Activated CD8-positive, alpha-beta T cell treated with anti-CD3 and anti-CD28 coated beads, Interleukin-2, amount 10 ng/mL, durations not matched to agents 7 days and 5 days (primary cell): Measurements from ENCODE around the gene TIMM13. TPM values are rescaled to one million over a fixed set of nuclear protein-coding genes. Genes with fewer than 3 reads are reported as not detected.
A peak's percentile ranks its signal among the peaks of the same experiment; 100 is the strongest.

Source experiments
- ATAC-seq: fragments of 150-1000 bp; cut with Tn5 transposase; one replicate; pipeline ENCODE4 v1.10.0; 2021; ENCODE audit warnings: moderate library complexity
- CTCF ChIA-PET: fragments of 350-600 bp; sonication (Branson Sonifier 250); formaldehyde crosslinking; loops from one replicate; lab custom pipeline; 2021; ENCODE audit warnings: antibody characterized with exemption; lab: Charles Lee
- POLR2A ChIA-PET: fragments of 350-600 bp; sonication (Branson Sonifier 250); formaldehyde crosslinking; loops from one replicate; lab custom pipeline; 2021; ENCODE audit warnings: antibody characterized with exemption; lab: Charles Lee
- DNase-seq: peaks from one replicate; pipeline ENCODE4 v3.0.0-alpha.2; 2020
- H3K27ac Mint-ChIP-seq: one replicate; pipeline ENCODE4 v1.8.0; 2021; ENCODE audit warnings: mild to moderate bottlenecking, mixed read lengths
- H3K27me3 Mint-ChIP-seq: one replicate; pipeline ENCODE4 v1.8.0; 2021; ENCODE audit warnings: low read depth, mixed read lengths
- H3K36me3 Mint-ChIP-seq: one replicate; pipeline ENCODE4 v1.8.0; 2021; ENCODE audit warnings: low read depth, mixed read lengths
- H3K4me1 Mint-ChIP-seq: one replicate; pipeline ENCODE4 v1.8.0; 2021; ENCODE audit warnings: low read depth, mixed read lengths
- H3K4me3 Mint-ChIP-seq: one replicate; pipeline ENCODE4 v1.8.0; 2021; ENCODE audit warnings: mild to moderate bottlenecking, mixed read lengths
- H3K9me3 Mint-ChIP-seq: one replicate; pipeline ENCODE4 v1.8.0; 2022; ENCODE audit warnings: mixed read lengths; ENCODE audit not compliant: insufficient read depth
- total RNA-seq, 2 experiments: library from RNA; stranded (reverse); gene quantifications; one replicate each; pipeline ENCODE4 v1.2.3, GENCODE V29; 2021

Gene TIMM13
- total RNA-seq, 2 experiments from 2014 or later, result 75.1 to 80.2 TPM

GRCh38 chr19:2428321-2428690 is 920 bp upstream of the TIMM13 start:
- DNase-seq, result no peak
- H3K4me1 Mint-ChIP-seq, result peaks cover 14% of the 10 kb centered on the region
- ATAC-seq, result no peak
- no peaks in the 10 kb centered on the region for H3K9me3 Mint-ChIP-seq
- peaks cover 39% of the 10 kb centered on the region for H3K36me3 Mint-ChIP-seq
- POLR2A ChIA-PET, result interaction anchor here (0.7 to 1.0 kb wide), 4 partner anchors 34 to 171 kb away, joined by 3 to 4 read pairs (median 3); partner anchors contain the start of gene GADD45B
- no peaks in the 10 kb centered on the region for H3K27me3 Mint-ChIP-seq
- H3K4me3 Mint-ChIP-seq, result peak overlapping the region; percentile 92
- CTCF ChIA-PET, result interaction anchor here (0.8 to 1.6 kb wide), 7 partner anchors 29 to 208 kb away, joined by 3 to 6 read pairs (median 4); partner anchors contain the start of gene LMNB2
- peak overlapping the region; percentile 30 for H3K27ac Mint-ChIP-seq

GRCh38 chr19:2426611-2427428 is 566 bp downstream of the TIMM13 start:
- DNase-seq, result peak; percentile 62
- ChIA-PET CTCF (interaction anchor here (0.9 to 1.6 kb wide), 9 partner anchors 30 to 209 kb away, joined by 3 to 6 read pairs (median 4); partner anchors contain the start of gene LMNB2), POLR2A (interaction anchor here (0.7 to 1.8 kb wide), 4 partner anchors 27 to 577 kb away, joined by 3 to 5 read pairs (median 4); no protein-coding TSS in a partner anchor)
- peak overlapping the region; percentile 92 for H3K4me3 Mint-ChIP-seq
- H3K36me3 Mint-ChIP-seq, result peaks cover 34% of the 10 kb centered on the region
- H3K27ac Mint-ChIP-seq, result peak overlapping the region; percentile 97
- H3K27me3 Mint-ChIP-seq, result no peaks in the 10 kb centered on the region
- peak; percentile 38 for ATAC-seq
- H3K4me1 Mint-ChIP-seq, result peaks cover 14% of the 10 kb centered on the region
- no peaks in the 10 kb centered on the region for H3K9me3 Mint-ChIP-seq

DNA sequence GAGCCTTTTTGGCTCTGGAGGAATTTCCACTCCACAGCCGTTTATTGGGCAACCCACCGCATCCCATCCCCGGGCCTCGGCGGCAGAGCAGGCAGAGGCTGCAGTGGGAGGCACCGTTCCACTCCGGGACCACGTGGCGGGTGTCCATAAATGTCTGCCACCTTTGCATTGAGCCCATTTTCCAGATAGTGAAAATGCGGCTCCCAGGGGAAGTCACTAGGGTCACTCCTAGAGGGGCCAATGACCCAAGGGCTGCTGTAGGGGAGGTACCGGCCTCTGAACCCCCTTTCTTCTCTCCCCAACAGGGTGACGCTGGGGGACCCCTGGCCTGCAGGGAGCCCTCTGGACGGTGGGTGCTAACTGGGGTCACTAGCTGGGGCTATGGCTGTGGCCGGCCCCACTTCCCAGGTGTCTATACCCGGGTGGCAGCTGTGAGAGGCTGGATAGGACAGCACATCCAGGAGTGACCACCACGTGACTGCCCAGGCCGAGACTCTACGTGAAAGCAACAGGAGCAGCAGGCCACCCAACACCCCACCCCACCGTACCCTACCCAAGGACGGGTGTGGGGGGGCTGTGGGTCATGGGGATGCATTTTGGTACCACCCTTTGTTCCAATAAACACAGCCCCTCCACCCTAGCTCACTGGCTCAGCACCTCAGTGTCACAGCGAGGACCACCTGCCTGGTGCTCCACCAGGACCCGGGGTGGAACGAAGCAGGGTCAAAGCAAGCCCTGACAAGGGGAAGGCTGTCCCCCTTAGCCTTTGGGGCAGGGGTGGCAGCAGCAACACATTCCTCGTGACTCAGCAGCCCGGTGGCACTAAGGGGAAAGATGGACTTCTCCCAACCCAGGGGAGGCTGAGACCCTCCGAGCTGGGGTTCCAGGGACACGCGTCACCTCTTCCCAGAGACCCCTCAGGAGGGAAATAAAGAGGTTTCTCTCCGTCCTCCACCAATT is 1.5 kb downstream of the TIMM13 start:
- ChIA-PET POLR2A (interaction anchor here (0.7 to 1.8 kb wide), 2 partner anchors 31 to 577 kb away, joined by 4 to 5 read pairs; no protein-coding TSS in a partner anchor), CTCF (interaction anchor here (0.9 to 1.1 kb wide), 2 partner anchors 34 to 185 kb away, joined by 3 to 4 read pairs; no protein-coding TSS in a partner anchor)
- peaks cover 27% of the 10 kb centered on the region for H3K36me3 Mint-ChIP-seq
- peaks cover 14% of the 10 kb centered on the region for H3K4me1 Mint-ChIP-seq
- no peaks in the 10 kb centered on the region for H3K9me3 Mint-ChIP-seq
- ATAC-seq, result no peak
- no peaks in the 10 kb centered on the region for H3K27me3 Mint-ChIP-seq
- H3K4me3 Mint-ChIP-seq, result peak overlapping the region; percentile 92
- DNase-seq, result no peak
- peak overlapping the region; percentile 97 for H3K27ac Mint-ChIP-seq

GRCh38 chr19:2424686-2425621 is 2.4 kb downstream of the TIMM13 start:
- Mint-ChIP-seq H3K27ac (no peak overlapping the region), H3K27me3 (no peaks in the 10 kb centered on the region), H3K9me3 (no peaks in the 10 kb centered on the region), H3K36me3 (peaks cover 19% of the 10 kb centered on the region), H3K4me3 (no peak overlapping the region), H3K4me1 (peaks cover 14% of the 10 kb centered on the region)
- ChIA-PET POLR2A (no interaction called here), CTCF (no interaction called here)
- no peak for DNase-seq
- ATAC-seq, result no peak

DNA sequence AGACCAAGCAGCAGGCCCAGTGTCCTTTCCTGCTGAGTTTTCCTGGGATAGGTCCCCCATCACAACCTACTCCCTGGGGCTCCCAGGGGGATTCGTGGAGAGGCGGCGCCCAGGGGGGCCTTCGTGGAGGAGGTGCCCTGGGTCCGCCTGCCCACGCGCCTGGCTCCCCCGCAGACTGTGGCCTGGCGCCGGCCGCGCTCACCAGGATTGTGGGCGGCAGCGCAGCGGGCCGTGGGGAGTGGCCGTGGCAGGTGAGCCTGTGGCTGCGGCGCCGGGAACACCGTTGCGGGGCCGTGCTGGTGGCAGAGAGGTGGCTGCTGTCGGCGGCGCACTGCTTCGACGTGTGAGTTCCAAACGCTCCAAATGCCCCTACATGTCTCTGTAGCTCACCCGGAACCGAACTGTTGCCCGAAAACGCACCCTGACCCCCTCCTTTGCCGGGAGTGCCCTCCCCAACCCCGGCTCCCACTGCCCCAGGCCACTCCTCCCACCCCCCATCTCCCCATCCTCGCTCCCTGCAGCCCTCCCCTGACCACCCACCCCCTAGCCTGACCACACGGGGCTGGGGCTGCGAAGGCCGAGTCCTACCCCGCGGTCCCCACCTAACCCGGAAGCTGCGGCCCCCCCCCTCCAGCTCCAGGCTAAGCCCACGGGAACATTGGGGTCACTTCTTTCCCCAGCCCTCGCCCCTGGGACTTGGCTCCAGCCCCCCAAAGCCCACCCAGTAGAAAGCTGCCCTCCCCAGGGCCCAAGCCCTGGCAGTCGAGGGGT is 3.3 kb downstream of the TIMM13 start:
- Mint-ChIP-seq H3K4me1 (peaks cover 14% of the 10 kb centered on the region), H3K27me3 (no peaks in the 10 kb centered on the region), H3K4me3 (no peak overlapping the region), H3K36me3 (peaks cover 15% of the 10 kb centered on the region), H3K27ac (no peak overlapping the region), H3K9me3 (no peaks in the 10 kb centered on the region)
- no peak for DNase-seq
- ChIA-PET POLR2A (no interaction called here), CTCF (no interaction called here)
- ATAC-seq, result no peak

GRCh38 chr19:2423071-2423914 is 4.1 kb downstream of the TIMM13 start:
- Mint-ChIP-seq H3K4me1 (peaks cover 14% of the 10 kb centered on the region), H3K27ac (no peak overlapping the region), H3K4me3 (no peak overlapping the region), H3K36me3 (peaks cover 12% of the 10 kb centered on the region), H3K9me3 (no peaks in the 10 kb centered on the region), H3K27me3 (no peaks in the 10 kb centered on the region)
- no peak for ATAC-seq
- CTCF ChIA-PET, result interaction anchor here (0.6 kb wide), 1 partner anchor 495 kb away, joined by 3 read pairs; no protein-coding TSS in a partner anchor
- POLR2A ChIA-PET, result interaction anchor here (0.7 kb wide), 1 partner anchor 15 kb away, joined by 3 read pairs; no protein-coding TSS in a partner anchor
- DNase-seq, result no peak

DNA sequence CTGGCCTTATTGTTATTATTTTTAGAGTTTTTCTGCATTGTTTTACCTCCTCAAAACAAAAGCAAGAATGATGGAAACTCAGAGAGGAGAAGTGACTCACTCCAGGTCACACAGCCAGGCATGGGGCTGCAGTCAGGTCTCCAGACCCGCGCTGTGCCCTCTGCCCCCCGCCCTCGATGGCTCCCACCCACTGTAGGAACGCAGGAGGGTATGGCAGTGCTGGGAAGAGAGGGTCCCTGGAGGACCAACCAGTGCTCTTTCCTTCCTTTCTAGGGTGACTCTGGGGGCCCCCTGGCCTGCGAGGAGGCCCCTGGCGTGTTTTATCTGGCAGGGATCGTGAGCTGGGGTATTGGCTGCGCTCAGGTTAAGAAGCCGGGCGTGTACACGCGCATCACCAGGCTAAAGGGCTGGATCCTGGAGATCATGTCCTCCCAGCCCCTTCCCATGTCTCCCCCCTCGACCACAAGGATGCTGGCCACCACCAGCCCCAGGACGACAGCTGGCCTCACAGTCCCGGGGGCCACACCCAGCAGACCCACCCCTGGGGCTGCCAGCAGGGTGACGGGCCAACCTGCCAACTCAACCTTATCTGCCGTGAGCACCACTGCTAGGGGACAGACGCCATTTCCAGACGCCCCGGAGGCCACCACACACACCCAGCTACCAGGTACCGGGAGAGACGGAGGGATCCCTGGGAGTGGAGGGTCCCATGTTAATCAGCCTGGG is 5.6 kb downstream of the TIMM13 start:
- H3K4me1 Mint-ChIP-seq, result peaks cover 9% of the 10 kb centered on the region
- no peak overlapping the region for H3K27ac Mint-ChIP-seq
- POLR2A ChIA-PET, result no interaction called here
- DNase-seq (no peak), ATAC-seq (no peak)
- H3K4me3 Mint-ChIP-seq, result no peak overlapping the region
- no peaks in the 10 kb centered on the region for H3K27me3 Mint-ChIP-seq
- CTCF ChIA-PET, result no interaction called here
- no peaks in the 10 kb centered on the region for H3K9me3 Mint-ChIP-seq
- H3K36me3 Mint-ChIP-seq, result peaks cover 7% of the 10 kb centered on the region

- Mint-ChIP-seq H3K4me3 (no peak overlapping the region), H3K36me3 (peaks cover 2% of the 10 kb centered on the region), H3K9me3 (no peaks in the 10 kb centered on the region), H3K27me3 (no peaks in the 10 kb centered on the region), H3K27ac (no peak overlapping the region), H3K4me1 (no peaks in the 10 kb centered on the region)
- CTCF ChIA-PET, result no interaction called here
- no peak for ATAC-seq
- no peak for DNase-seq
- POLR2A ChIA-PET, result no interaction called here
These were observed 6.9 kb downstream of the TIMM13 start for GRCh38 chr19:2420490-2420889.

DNA sequence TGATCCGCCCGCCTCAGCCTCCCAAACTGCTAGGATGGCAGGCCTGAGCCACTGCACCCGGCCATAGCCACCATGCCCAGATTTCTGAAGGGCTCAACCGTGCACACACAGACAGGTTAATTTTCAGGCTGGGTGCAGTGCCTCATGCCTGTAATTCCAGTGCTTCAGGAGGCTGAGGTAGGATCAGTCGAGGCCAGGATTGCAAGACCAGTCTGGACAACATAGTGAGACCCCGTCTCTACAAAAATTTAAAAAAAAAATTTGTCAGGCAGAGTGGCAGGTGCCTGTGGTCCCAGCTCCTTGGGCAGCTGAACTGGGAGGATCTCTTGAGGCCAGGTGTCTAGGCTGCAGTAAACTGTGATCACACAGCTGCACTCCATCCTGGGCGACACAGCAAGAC is 7.6 kb downstream of the TIMM13 start:
- H3K4me3 Mint-ChIP-seq, result no peak overlapping the region
- peaks cover 2% of the 10 kb centered on the region for H3K36me3 Mint-ChIP-seq
- H3K4me1 Mint-ChIP-seq, result no peaks in the 10 kb centered on the region
- ChIA-PET POLR2A (no interaction called here), CTCF (no interaction called here)
- DNase-seq (no peak), ATAC-seq (no peak)
- H3K27ac Mint-ChIP-seq, result no peak overlapping the region
- no peaks in the 10 kb centered on the region for H3K27me3 Mint-ChIP-seq
- H3K9me3 Mint-ChIP-seq, result no peaks in the 10 kb centered on the region
